CD4-positive, alpha-beta T cell (primary cell): ENCODE results near the gene PCDHB3. TPM values are rescaled to one million over a fixed set of nuclear protein-coding genes. Genes with fewer than 3 reads are reported as not detected.

ENCODE experiments used
- ATAC-seq: fragments of 200-7000 bp; cut with Tn5 transposase; one replicate; pipeline ENCODE4 v1.10.0; 2022; ENCODE audit warnings: mild to moderate bottlenecking; ENCODE audit not compliant: poor library complexity
- CTCF ChIA-PET: fragments of 350-600 bp; sonication (Branson Sonifier 250); formaldehyde crosslinking; loops from one replicate; lab custom pipeline; 2021; ENCODE audit warnings: antibody characterized with exemption, inconsistent platforms; lab: Charles Lee
- POLR2A ChIA-PET: fragments of 350-600 bp; sonication (Branson Sonifier 250); formaldehyde crosslinking; loops from one replicate; lab custom pipeline; 2021; ENCODE audit warnings: antibody characterized with exemption, inconsistent platforms; lab: Charles Lee
- DNase-seq, 14 experiments: peaks; one replicate each; pipeline ENCODE4 v3.0.0-alpha.2; 2013 to 2020; ENCODE audit warnings: mixed read lengths in 2 of 14
- H3K27ac ChIP-seq, 2 donors: one replicate each; pipeline versions ENCODE4 v1.5.1 to v1.7.0; 2013; ENCODE audit warnings: low read length in 2 of 2, low read depth in 1 of 2, mild to moderate bottlenecking in 1 of 2
- H3K27me3 ChIP-seq, 2 experiments: 1 replicate in 1 of 2; 2 replicates in 1 of 2; pipeline versions ENCODE4 v1.6.1 to v1.7.0; 2013; ENCODE audit warnings: low read length in 2 of 2, control low read depth in 1 of 2, mild to moderate bottlenecking in 1 of 2, moderate library complexity in 1 of 2; ENCODE audit not compliant: insufficient read depth in 2 of 2, control insufficient read depth in 1 of 2
- H3K36me3 ChIP-seq: one replicate; pipeline ENCODE4 v1.6.1; 2013; ENCODE audit warnings: low read length, control low read depth; ENCODE audit not compliant: insufficient read depth
- H3K4me1 ChIP-seq: one replicate; pipeline ENCODE4 v1.6.1; 2013; ENCODE audit warnings: low read length, control low read depth; ENCODE audit not compliant: insufficient read depth
- H3K4me3 ChIP-seq: one replicate; pipeline ENCODE4 v1.5.1; 2013; ENCODE audit warnings: mild to moderate bottlenecking, low read length, moderate library complexity
- H3K9me3 ChIP-seq, 2 experiments: 1 replicate in 1 of 2; 2 replicates in 1 of 2; pipeline versions ENCODE4 v1.6.1 to v1.7.0; 2013; ENCODE audit warnings: low read length in 2 of 2, mild to moderate bottlenecking in 2 of 2, control low read depth in 1 of 2, moderate library complexity in 1 of 2; ENCODE audit not compliant: control insufficient read depth in 1 of 2, insufficient read depth in 1 of 2
- H3K27ac Mint-ChIP-seq: one replicate; pipeline ENCODE4 v1.8.0; 2020; ENCODE audit warnings: mixed read lengths
- H3K27me3 Mint-ChIP-seq: one replicate; pipeline ENCODE4 v1.8.0; 2021; ENCODE audit warnings: mixed read lengths
- H3K36me3 Mint-ChIP-seq: one replicate; pipeline ENCODE4 v1.8.0; 2021; ENCODE audit warnings: low read depth, mixed read lengths
- H3K4me1 Mint-ChIP-seq: one replicate; pipeline ENCODE4 v1.8.0; 2021; ENCODE audit warnings: low read depth, mixed read lengths
- H3K4me3 Mint-ChIP-seq: one replicate; pipeline ENCODE4 v1.8.0; 2020; ENCODE audit warnings: mild to moderate bottlenecking, mixed read lengths
- H3K9me3 Mint-ChIP-seq: one replicate; pipeline ENCODE4 v1.8.0; 2020; ENCODE audit warnings: mixed read lengths
- CTCF ChIP-seq: fragments of 200-600 bp; IDR thresholded peaks from one replicate; pipeline ENCODE4 v1.8.0; 2022; ENCODE audit warnings: antibody characterized with exemption, mild to moderate bottlenecking
- intact Hi-C, 2 experiments: fragments of 100-400 bp; cut with DNase I in 1 of 2; cut with micrococcal nuclease in 1 of 2; formaldehyde crosslinking; loops; one replicate each; pipeline versions ENCODE4 v1.15.1 to v1.9.0; 2023 to 2025; cut with DNase I, micrococcal nuclease
- total RNA-seq, 174 experiments: library from RNA in 2 of 174; stranded (reverse) in 2 of 174; gene quantifications; one replicate each; pipeline ENCODE4 v1.2.3 and lab custom pipeline; 2021 to 2026

PCDHB3 gene
- total RNA-seq, 2 experiments from 2014 or later, result not detected

- Mint-ChIP-seq H3K27me3 (peaks cover 43% of the 10 kb centered on the region), H3K9me3 (peaks cover 9% of the 10 kb centered on the region), H3K36me3 (no peaks in the 10 kb centered on the region), H3K4me1 (no peaks in the 10 kb centered on the region), H3K4me3 (no peak overlapping the region), H3K27ac (no peak overlapping the region)
- intact Hi-C loops, result no loop called here
- Histone ChIP-seq H3K4me1 (no peaks in the 10 kb centered on the region), H3K27me3 (peaks cover 0 to 4% of the 10 kb centered on the region in 2 experiments), H3K36me3 (no peaks in the 10 kb centered on the region), H3K27ac (no peak overlapping the region), H3K4me3 (no peak overlapping the region), H3K9me3 (peaks cover 7 to 20% of the 10 kb centered on the region in 2 experiments)
- no peak for TF ChIP-seq CTCF
- CTCF ChIA-PET, result no interaction called here
- ATAC-seq (no peak), DNase-seq (no peak)
- POLR2A ChIA-PET, result no interaction called here
Observed at GRCh38 chr5:141077826-141078225, 22.4 kb upstream of the PCDHB3 start.

GRCh38 chr5:141082228-141082627 is 18.0 kb upstream of the PCDHB3 start:
- no peaks in the 10 kb centered on the region for H3K36me3 ChIP-seq
- no peak overlapping the region for H3K27ac Mint-ChIP-seq
- ATAC-seq (no peak), DNase-seq (no peak)
- POLR2A ChIA-PET, result no interaction called here
- no peak overlapping the region for H3K4me3 Mint-ChIP-seq
- CTCF ChIA-PET, result no interaction called here
- no peak for TF ChIP-seq CTCF
- H3K36me3 Mint-ChIP-seq, result peaks cover 8% of the 10 kb centered on the region
- no peak overlapping the region for H3K4me3 ChIP-seq
- peaks cover 7 to 18% of the 10 kb centered on the region in 2 experiments for H3K9me3 ChIP-seq
- H3K27ac ChIP-seq, result no peak overlapping the region
- intact Hi-C loops, result loop anchor here in 1 of 2 experiments (10.0 kb wide), 1 partner anchor 443 kb away; no protein-coding TSS in a partner anchor
- peaks cover 4 to 5% of the 10 kb centered on the region in 2 experiments for H3K27me3 ChIP-seq
- peaks cover 14% of the 10 kb centered on the region for H3K9me3 Mint-ChIP-seq
- peaks cover 2% of the 10 kb centered on the region for H3K4me1 ChIP-seq
- peaks cover 7% of the 10 kb centered on the region for H3K4me1 Mint-ChIP-seq
- H3K27me3 Mint-ChIP-seq, result peaks cover 50% of the 10 kb centered on the region

- Histone ChIP-seq H3K27me3 (peaks cover 0 to 5% of the 10 kb centered on the region in 2 experiments), H3K27ac (no peak overlapping the region), H3K4me1 (peaks cover 2% of the 10 kb centered on the region), H3K4me3 (peak overlapping the region; percentile 50), H3K36me3 (no peaks in the 10 kb centered on the region), H3K9me3 (peaks cover 0 to 2% of the 10 kb centered on the region in 2 experiments)
- intact Hi-C loops, result loop anchor here (2.0 to 10.0 kb wide), 2 partner anchors 440 to 472 kb away; no protein-coding TSS in a partner anchor
- Mint-ChIP-seq H3K4me1 (peaks cover 7% of the 10 kb centered on the region), H3K36me3 (peaks cover 8% of the 10 kb centered on the region), H3K27me3 (peaks cover 64% of the 10 kb centered on the region), H3K27ac (peak overlapping the region; percentile 50), H3K9me3 (peaks cover 12% of the 10 kb centered on the region), H3K4me3 (peak overlapping the region; percentile 94)
- ATAC-seq (peak; percentile 89), DNase-seq (peak in 12 of 14 experiments; percentile 5 to 70 (median 30))
- ChIA-PET CTCF (no interaction called here), POLR2A (no interaction called here)
- TF ChIP-seq CTCF, result peak; percentile 39
Observed at GRCh38 chr5:141084487-141084989, 15.7 kb upstream of the PCDHB3 start.
